Mucosa of rectum (tissue), 2 donors: ENCODE results near the gene TM4SF4.

Experiments used
- H3K27ac ChIP-seq, 2 donors: one replicate each; pipeline ENCODE4 v1.7.0; 2013; ENCODE audit warnings: inconsistent platforms in 2 of 2, low read depth in 2 of 2, low read length in 2 of 2
- H3K27me3 ChIP-seq, 2 donors: one replicate each; pipeline ENCODE4 v1.7.0; 2013; ENCODE audit warnings: low read length in 2 of 2; ENCODE audit not compliant: control insufficient read depth in 2 of 2, insufficient read depth in 2 of 2
- H3K36me3 ChIP-seq, 2 donors: one replicate each; pipeline ENCODE4 v1.7.0; 2013; ENCODE audit warnings: low read length in 2 of 2; ENCODE audit not compliant: control insufficient read depth in 2 of 2, insufficient read depth in 2 of 2
- H3K4me1 ChIP-seq, 2 donors: one replicate each; pipeline ENCODE4 v1.7.0; 2013; ENCODE audit warnings: low read length in 2 of 2, mild to moderate bottlenecking in 1 of 2; ENCODE audit not compliant: control insufficient read depth in 2 of 2, insufficient read depth in 2 of 2
- H3K4me3 ChIP-seq, 2 donors: one replicate each; pipeline ENCODE4 v1.7.0; 2013; ENCODE audit warnings: low read length in 2 of 2
- H3K9ac ChIP-seq, 2 donors: one replicate each; pipeline ENCODE4 v1.7.0; 2013; ENCODE audit warnings: low read length in 2 of 2, low read depth in 1 of 2, mild to moderate bottlenecking in 1 of 2
- H3K9me3 ChIP-seq, 2 donors: one replicate each; pipeline ENCODE4 v1.7.0; 2013; ENCODE audit warnings: low read length in 2 of 2; ENCODE audit not compliant: control insufficient read depth in 2 of 2
- donor health status: healthy.
- donor health status: Normal muscosa, but diverticular disease.

Gene TM4SF4

GRCh38 chr3:149465351-149465883, 9.1 kb upstream of the TM4SF4 start:
- Histone ChIP-seq H3K4me3 (no peak overlapping the region), H3K9ac (no peak overlapping the region), H3K4me1 (no peaks in the 10 kb centered on the region), H3K36me3 (no peaks in the 10 kb centered on the region), H3K27me3 (no peaks in the 10 kb centered on the region), H3K9me3 (no peaks in the 10 kb centered on the region), H3K27ac (no peak overlapping the region)

GRCh38 chr3:149466192-149466591, 8.3 kb upstream of the TM4SF4 start:
- no peak overlapping the region for H3K9ac ChIP-seq
- H3K36me3 ChIP-seq, result no peaks in the 10 kb centered on the region
- no peaks in the 10 kb centered on the region for H3K27me3 ChIP-seq
- H3K4me3 ChIP-seq, result no peak overlapping the region
- no peak overlapping the region for H3K27ac ChIP-seq
- H3K4me1 ChIP-seq, result no peaks in the 10 kb centered on the region
- H3K9me3 ChIP-seq, result no peaks in the 10 kb centered on the region

DNA sequence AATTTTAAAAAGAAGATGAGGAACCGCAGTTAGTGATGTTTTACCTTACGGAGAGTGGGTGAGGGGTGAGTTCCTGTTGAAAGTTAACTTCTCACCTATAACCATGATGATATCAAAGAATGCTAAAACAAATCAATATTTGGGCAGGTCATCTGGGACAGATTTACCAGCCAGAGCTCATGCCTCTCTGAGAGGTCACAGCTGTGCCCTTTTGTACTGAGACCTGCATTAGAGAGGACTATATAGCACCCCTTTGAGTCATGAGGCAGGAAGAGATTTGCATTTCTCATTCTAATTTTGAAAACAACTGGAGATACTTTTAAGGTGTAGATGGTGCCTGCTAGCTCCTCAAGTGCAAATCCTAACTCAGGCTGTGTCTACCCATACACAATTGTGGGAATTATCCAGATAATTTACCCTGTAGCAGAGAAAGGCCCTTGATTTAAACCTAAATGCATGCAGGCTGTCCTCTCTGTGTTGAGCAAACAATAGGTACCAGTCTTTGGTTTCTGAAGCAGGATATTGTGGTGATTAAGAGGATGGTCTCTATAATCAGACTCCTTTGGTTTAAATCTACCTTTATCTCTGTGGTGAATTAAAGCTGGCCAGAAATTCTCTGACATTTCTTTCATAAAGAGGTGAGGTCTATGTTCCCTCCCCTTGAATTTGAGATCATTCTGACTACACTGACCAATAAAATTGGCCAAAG, 5.8 kb upstream of the TM4SF4 start:
- no peaks in the 10 kb centered on the region for H3K36me3 ChIP-seq
- no peak overlapping the region for H3K4me3 ChIP-seq
- no peaks in the 10 kb centered on the region for H3K9me3 ChIP-seq
- no peak overlapping the region for H3K9ac ChIP-seq
- no peaks in the 10 kb centered on the region for H3K27me3 ChIP-seq
- peaks cover 0 to 4% of the 10 kb centered on the region in 2 donors for H3K4me1 ChIP-seq
- H3K27ac ChIP-seq, result no peak overlapping the region

DNA sequence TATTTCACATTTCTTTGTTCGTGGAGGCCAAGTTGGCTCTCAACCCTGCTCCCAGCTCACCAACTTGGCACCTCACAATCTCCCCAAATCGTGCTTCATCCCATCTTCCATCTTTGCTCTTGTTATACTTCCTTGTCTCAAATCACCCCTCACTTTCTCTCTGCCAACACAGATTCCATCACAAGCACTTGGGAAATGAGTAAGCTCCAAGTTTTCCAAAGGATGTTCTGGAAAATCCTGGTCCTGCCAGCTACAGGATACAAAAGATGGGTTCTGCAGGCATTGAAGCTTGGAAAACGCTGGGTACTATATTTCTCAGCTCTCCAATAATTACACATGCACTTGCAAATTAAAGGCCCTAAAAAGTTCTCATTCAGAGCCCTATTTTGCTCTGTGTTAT, 4.1 kb upstream of the TM4SF4 start:
- H3K4me3 ChIP-seq, result no peak overlapping the region
- peaks cover 4 to 13% of the 10 kb centered on the region in 2 donors for H3K4me1 ChIP-seq
- H3K27ac ChIP-seq, result no peak overlapping the region

GRCh38 chr3:149472030-149472797, 2.3 kb upstream of the TM4SF4 start:
- Histone ChIP-seq H3K27ac (no peak overlapping the region), H3K36me3 (no peaks in the 10 kb centered on the region), H3K9me3 (no peaks in the 10 kb centered on the region), H3K9ac (no peak overlapping the region), H3K4me3 (no peak overlapping the region), H3K4me1 (peaks cover 4 to 13% of the 10 kb centered on the region in 2 donors), H3K27me3 (no peaks in the 10 kb centered on the region)

More for the DNA sequence above, 4.1 kb upstream of the TM4SF4 start:
- H3K36me3 ChIP-seq, result no peaks in the 10 kb centered on the region
- H3K9me3 ChIP-seq, result no peaks in the 10 kb centered on the region
- no peak overlapping the region for H3K9ac ChIP-seq
- no peaks in the 10 kb centered on the region for H3K27me3 ChIP-seq

DNA sequence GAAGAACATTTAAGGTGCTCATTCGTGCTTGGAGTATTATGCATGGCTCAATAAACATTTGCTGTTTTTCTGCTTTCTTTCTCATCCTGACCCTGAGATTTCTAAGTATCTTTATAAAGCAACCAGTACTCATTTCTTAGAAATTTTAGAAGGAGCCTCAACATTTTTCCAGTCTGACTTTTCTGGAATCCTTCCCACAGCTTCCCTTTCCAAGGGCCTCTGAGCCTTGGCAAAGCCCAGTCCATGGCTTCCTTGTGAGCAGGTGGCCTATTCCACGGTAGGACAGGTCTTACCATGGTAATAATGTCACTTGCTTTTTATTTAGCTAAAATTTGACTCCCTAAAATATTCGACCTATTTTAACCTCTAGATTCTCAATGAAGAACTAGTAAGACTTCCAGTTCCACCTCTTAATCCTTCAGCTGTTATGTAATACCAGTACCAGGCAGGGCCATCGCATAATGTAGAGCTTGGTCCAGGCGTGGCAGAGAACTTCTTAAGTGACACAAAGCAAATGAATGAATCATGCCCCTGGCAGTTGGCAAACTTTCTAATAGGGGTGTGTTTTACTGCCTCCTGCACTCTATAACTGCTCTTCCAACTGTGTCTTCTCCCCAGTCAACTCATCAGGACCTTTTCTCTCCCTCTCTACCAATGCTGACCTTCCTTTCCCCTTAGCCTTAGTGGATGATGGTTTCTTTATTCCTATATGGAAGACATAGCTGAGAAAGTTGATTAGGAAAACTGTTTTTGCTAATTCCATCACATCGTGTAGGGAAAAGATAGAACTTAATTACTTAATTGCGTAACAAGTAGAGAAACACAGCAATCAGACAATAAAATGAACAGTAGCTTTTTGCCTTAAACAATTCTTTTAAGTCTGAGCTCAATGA, 894 bp upstream of the TM4SF4 start:
- Histone ChIP-seq H3K27ac (no peak overlapping the region), H3K9me3 (no peaks in the 10 kb centered on the region), H3K4me3 (no peak overlapping the region), H3K4me1 (peaks cover 4 to 13% of the 10 kb centered on the region in 2 donors), H3K9ac (no peak overlapping the region), H3K36me3 (no peaks in the 10 kb centered on the region), H3K27me3 (no peaks in the 10 kb centered on the region)

- no peak overlapping the region for H3K9ac ChIP-seq
- H3K27me3 ChIP-seq, result no peaks in the 10 kb centered on the region
- no peaks in the 10 kb centered on the region for H3K9me3 ChIP-seq
- no peaks in the 10 kb centered on the region for H3K36me3 ChIP-seq
- H3K4me3 ChIP-seq, result no peak overlapping the region
- H3K27ac ChIP-seq, result no peak overlapping the region
- H3K4me1 ChIP-seq, result peaks cover 4 to 13% of the 10 kb centered on the region in 2 donors
Measured at GRCh38 chr3:149475451-149476060, 1.1 kb downstream of the TM4SF4 start.

DNA sequence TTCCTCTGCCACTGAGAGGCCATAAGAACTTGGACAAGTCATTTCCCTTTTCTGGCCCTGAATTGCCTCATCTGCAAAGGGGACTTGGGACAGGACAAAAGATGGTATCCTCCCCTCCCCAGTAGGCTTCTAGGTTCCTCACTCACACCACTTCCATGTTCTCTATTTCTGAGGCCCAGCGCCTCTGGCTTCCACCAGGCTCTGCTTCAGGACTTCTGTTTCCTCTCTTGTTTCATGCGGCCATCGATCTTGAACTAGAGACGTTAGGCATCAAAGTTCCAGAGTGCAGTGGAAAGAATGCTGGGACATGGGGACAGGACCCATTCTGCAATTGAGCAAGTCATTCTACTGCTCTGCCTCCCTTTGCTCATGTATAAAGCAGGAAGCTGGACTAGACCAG, 1.7 kb downstream of the TM4SF4 start:
- Histone ChIP-seq H3K9me3 (no peaks in the 10 kb centered on the region), H3K36me3 (no peaks in the 10 kb centered on the region), H3K9ac (no peak overlapping the region), H3K4me1 (peaks cover 4 to 13% of the 10 kb centered on the region in 2 donors), H3K27ac (no peak overlapping the region), H3K27me3 (no peaks in the 10 kb centered on the region), H3K4me3 (no peak overlapping the region)

DNA sequence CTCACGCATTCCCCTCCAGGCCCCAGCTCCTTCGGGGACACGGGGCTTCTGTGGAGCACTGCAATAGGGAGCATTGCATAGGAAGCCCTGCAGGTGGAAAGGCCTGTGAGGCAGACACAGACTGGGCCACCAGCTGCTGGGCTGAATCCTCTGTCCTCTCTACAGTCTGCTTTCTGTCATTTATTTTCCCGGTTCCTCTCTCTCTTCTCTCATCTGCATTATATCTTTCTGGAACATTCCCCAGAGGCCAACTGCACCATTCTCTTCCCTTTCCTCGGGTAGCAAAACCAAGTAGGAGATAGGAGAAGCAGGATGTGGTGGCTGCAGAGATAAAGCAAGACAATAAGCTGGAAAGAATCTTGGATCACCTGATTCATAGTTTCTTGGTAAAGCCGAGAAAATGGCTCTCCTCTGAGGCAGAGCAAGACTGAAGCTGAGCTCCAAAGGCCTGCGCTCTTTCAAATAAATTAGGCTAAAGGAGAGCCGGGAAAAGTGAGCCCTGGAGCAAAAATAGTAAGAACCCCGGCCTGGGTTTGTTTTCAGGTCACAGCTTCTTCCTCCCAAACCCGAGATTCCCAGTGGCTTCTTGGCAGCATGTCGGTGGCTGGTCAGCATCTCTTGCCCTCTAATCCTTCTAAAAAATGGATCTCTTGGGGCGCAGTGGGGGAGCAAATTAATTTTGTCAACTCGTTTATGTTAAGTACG, 5.3 kb downstream of the TM4SF4 start:
- Histone ChIP-seq H3K27ac (no peak overlapping the region), H3K36me3 (no peaks in the 10 kb centered on the region), H3K4me1 (peaks cover 0 to under 1% of the 10 kb centered on the region in 2 donors)

More for the DNA sequence above, 5.3 kb downstream of the TM4SF4 start:
- no peak overlapping the region for H3K9ac ChIP-seq
- no peaks in the 10 kb centered on the region for H3K9me3 ChIP-seq
- H3K4me3 ChIP-seq, result no peak overlapping the region
- no peaks in the 10 kb centered on the region for H3K27me3 ChIP-seq
